ES-I3 (cell line): ENCODE measurements around the gene PLA2G4E.

Source experiments
- H3K36me3 ChIP-seq: 2 replicates; pipeline ENCODE4 v1.6.1; 2013; ENCODE audit warnings: mild to moderate bottlenecking, low read length, control low read depth, moderate library complexity; ENCODE audit not compliant: insufficient read depth
- H3K4me1 ChIP-seq: 2 replicates; pipeline ENCODE4 v1.6.1; 2013; ENCODE audit warnings: mild to moderate bottlenecking, control low read depth, low read length; ENCODE audit not compliant: insufficient read depth
- H3K9ac ChIP-seq: 2 replicates; pipeline ENCODE4 v1.6.1; 2013; ENCODE audit warnings: low read depth, mild to moderate bottlenecking, low read length, moderate library complexity
- H3K9me3 ChIP-seq: 2 replicates; pipeline ENCODE4 v1.6.1; 2013; ENCODE audit warnings: mild to moderate bottlenecking, low read length, moderate library complexity; ENCODE audit not compliant: control insufficient read depth, insufficient read depth

Gene PLA2G4E

GRCh38 chr15:41987246-41987924 lies 33.5 kb downstream of the PLA2G4E start:
- no peak overlapping the region for H3K9ac ChIP-seq
- no peaks in the 10 kb centered on the region for H3K36me3 ChIP-seq
- peaks cover 4% of the 10 kb centered on the region; the same call in 1 of the 2 replicates for H3K4me1 ChIP-seq
- H3K9me3 ChIP-seq = no peaks in the 10 kb centered on the region

- H3K36me3 ChIP-seq = no peaks in the 10 kb centered on the region
- H3K9me3 ChIP-seq = no peaks in the 10 kb centered on the region
- no peak overlapping the region for H3K9ac ChIP-seq
- H3K4me1 ChIP-seq = peaks cover 4% of the 10 kb centered on the region; the same call in 1 of the 2 replicates
Measured at GRCh38 chr15:41985236-41986160, 35.3 kb downstream of the PLA2G4E start.

GRCh38 chr15:41984622-41985021 lies 36.2 kb downstream of the PLA2G4E start:
- no peaks in the 10 kb centered on the region; the same call in 1 of the 2 replicates for H3K4me1 ChIP-seq

GRCh38 chr15:41983621-41984571 lies 36.9 kb downstream of the PLA2G4E start:
- Histone ChIP-seq H3K9ac (no peak overlapping the region), H3K9me3 (no peaks in the 10 kb centered on the region), H3K36me3 (no peaks in the 10 kb centered on the region)

More at GRCh38 chr15:41984622-41985021, 36.2 kb downstream of the PLA2G4E start:
- no peaks in the 10 kb centered on the region for H3K9me3 ChIP-seq
- H3K36me3 ChIP-seq = no peaks in the 10 kb centered on the region
- no peak overlapping the region for H3K9ac ChIP-seq

GRCh38 chr15:41983221-41983620 lies 37.6 kb downstream of the PLA2G4E start:
- Histone ChIP-seq H3K36me3 (no peaks in the 10 kb centered on the region), H3K4me1 (no peaks in the 10 kb centered on the region), H3K9me3 (no peaks in the 10 kb centered on the region), H3K9ac (no peak overlapping the region)

More at GRCh38 chr15:41983621-41984571, 36.9 kb downstream of the PLA2G4E start:
- no peaks in the 10 kb centered on the region for H3K4me1 ChIP-seq

GRCh38 chr15:41982133-41982930 lies 38.5 kb downstream of the PLA2G4E start:
- Histone ChIP-seq H3K9me3 (no peaks in the 10 kb centered on the region), H3K9ac (no peak overlapping the region), H3K4me1 (no peaks in the 10 kb centered on the region), H3K36me3 (no peaks in the 10 kb centered on the region)

- Histone ChIP-seq H3K9me3 (no peaks in the 10 kb centered on the region), H3K36me3 (no peaks in the 10 kb centered on the region), H3K9ac (no peak overlapping the region), H3K4me1 (no peaks in the 10 kb centered on the region)
Measured at GRCh38 chr15:41981371-41982132, 39.3 kb downstream of the PLA2G4E start.

GRCh38 chr15:41980654-41981323 lies 40.1 kb downstream of the PLA2G4E start:
- no peaks in the 10 kb centered on the region for H3K36me3 ChIP-seq
- no peaks in the 10 kb centered on the region for H3K9me3 ChIP-seq
- H3K9ac ChIP-seq = no peak overlapping the region
- H3K4me1 ChIP-seq = no peaks in the 10 kb centered on the region

- Histone ChIP-seq H3K36me3 (no peaks in the 10 kb centered on the region), H3K9me3 (no peaks in the 10 kb centered on the region), H3K9ac (no peak overlapping the region), H3K4me1 (no peaks in the 10 kb centered on the region)
Measured at GRCh38 chr15:41979493-41980266, 41.2 kb downstream of the PLA2G4E start.

GRCh38 chr15:41978534-41978933 lies 42.3 kb downstream of the PLA2G4E start:
- H3K36me3 ChIP-seq = no peaks in the 10 kb centered on the region
- H3K9ac ChIP-seq = no peak overlapping the region
- no peaks in the 10 kb centered on the region for H3K9me3 ChIP-seq
- H3K4me1 ChIP-seq = no peaks in the 10 kb centered on the region

- no peak overlapping the region for H3K9ac ChIP-seq
- no peaks in the 10 kb centered on the region for H3K4me1 ChIP-seq
- no peaks in the 10 kb centered on the region for H3K36me3 ChIP-seq
- no peaks in the 10 kb centered on the region for H3K9me3 ChIP-seq
Measured at GRCh38 chr15:41977757-41978383, 43.0 kb downstream of the PLA2G4E start.
